Hematopoietic multipotent progenitor cell treated with erythropoietin and hydrocortisone succinate and interleukin-3 and kit ligand, for 17 days (in vitro differentiated cells): ENCODE data around the gene IREB2.
"Not testable (repeated sequence)": the region's sequence is repeated elsewhere in the genome, so short reads cannot be mapped to it uniquely, and the experiment has no call there.

ENCODE experiments used
- DNase-seq: peaks from one replicate; pipeline ENCODE4 v3.0.0-alpha.2; 2015; ENCODE audit warnings: low spot score

The IREB2 gene

GRCh38 chr15:78477295-78477694 is 39.3 kb downstream of the IREB2 start:
- no peak for DNase-seq

GRCh38 chr15:78479650-78480049 is 41.6 kb downstream of the IREB2 start:
- no peak for DNase-seq

GRCh38 chr15:78481917-78482316 is 43.9 kb downstream of the IREB2 start:
- no peak for DNase-seq

- no peak for DNase-seq
Measured at GRCh38 chr15:78492872-78493271, 54.9 kb downstream of the IREB2 start.

GRCh38 chr15:78501857-78502256 is 63.8 kb downstream of the IREB2 start:
- no peak for DNase-seq

GRCh38 chr15:78502641-78503040 is 64.6 kb downstream of the IREB2 start:
- DNase-seq, result no peak

GRCh38 chr15:78506971-78507830 is 69.2 kb downstream of the IREB2 start, which contains the start of gene HYKK:
Gene HYKK, plus strand, starts transcription at chr15:78507577. Its CDS starts 5,512 bp downstream, at chr15:78513089.
- peak; percentile 26 for DNase-seq

GRCh38 chr15:78507831-78508160 is 69.8 kb downstream of the IREB2 start:
- no peak for DNase-seq

- DNase-seq, result no peak
Measured at GRCh38 chr15:78508272-78508671, 70.3 kb downstream of the IREB2 start.

GRCh38 chr15:78509726-78510312 is 71.8 kb downstream of the IREB2 start:
- no peak for DNase-seq

GRCh38 chr15:78520035-78520434 is 82.0 kb downstream of the IREB2 start:
- not testable (repeated sequence) for DNase-seq

- no peak for DNase-seq
Measured at GRCh38 chr15:78524230-78524629, 86.2 kb downstream of the IREB2 start.

- no peak for DNase-seq
Measured at GRCh38 chr15:78527325-78527724, 89.3 kb downstream of the IREB2 start.

GRCh38 chr15:78533331-78533730 is 95.3 kb downstream of the IREB2 start:
- DNase-seq, result no peak

- no peak for DNase-seq
Measured at GRCh38 chr15:78536134-78536533, 98.1 kb downstream of the IREB2 start.

- no peak for DNase-seq
Measured at GRCh38 chr15:78537266-78537905, 99.4 kb downstream of the IREB2 start.

GRCh38 chr15:78538358-78538757 is 100.3 kb downstream of the IREB2 start:
- DNase-seq, result no peak

- DNase-seq, result not testable (repeated sequence)
Measured at GRCh38 chr15:78539464-78540140, 101.6 kb downstream of the IREB2 start.

GRCh38 chr15:78540141-78540870 is 102.3 kb downstream of the IREB2 start, which contains the start of gene PSMA4:
Gene PSMA4, plus strand, starts transcription at chr15:78540444. Its CDS starts 1,484 bp downstream, at chr15:78541928.
- peak; percentile 94 for DNase-seq

- peak; percentile 57 for DNase-seq
Measured at GRCh38 chr15:78540871-78541743, 103.1 kb downstream of the IREB2 start.

- no peak for DNase-seq
Measured at GRCh38 chr15:78541744-78542034, 103.7 kb downstream of the IREB2 start.
